K562 (cell line): ENCODE measurements around the gene TECPR2. TPM values are rescaled to one million over a fixed set of nuclear protein-coding genes. Genes with fewer than 3 reads are reported as not detected.

Experiments used
- ATAC-seq: fragments of 200-7000 bp; cut with Tn5 transposase; 3 replicates; pipeline ENCODE4 v1.9.1; 2020; ENCODE audit warnings: moderate library complexity
- BruUV-seq: library from RNA; stranded (reverse); fragments of 400-500 nt; replicated peaks from 2 replicates; lab custom pipeline; 2021; lab: Mats Ljungman, UMichigan
- CTCF ChIA-PET: fragments of 300-600 bp; formaldehyde crosslinking; extraction: SDS; loops from one replicate; lab custom pipeline; 2021; ENCODE audit warnings: low intra/inter-chr PET ratio; lab: Yijun Ruan, JAX
- POLR2A ChIA-PET: fragments of 300-600, 350-650 bp; sonication (Branson Sonifier 250); formaldehyde crosslinking; extraction: SDS; loops from one replicate; lab custom pipeline; 2021; ENCODE audit warnings: antibody characterized with exemption, inconsistent platforms; lab: Yijun Ruan, JAX
- DNase-seq, 4 experiments: peaks; one replicate each; pipeline versions ENCODE4 v3.0.0 to v3.0.0-alpha.2; 2011 to 2018; ENCODE audit warnings: low spot score in 3 of 4, mixed read lengths in 3 of 4; ENCODE audit errors: extremely low read depth in 1 of 4
- FAIRE-seq: peaks from 2 replicates; lab custom pipeline; 2011; peaks lifted over from hg19 to GRCh38; lab: Jason Lieb, UNC
- H2AFZ ChIP-seq: 2 replicates; pipeline ENCODE4 v1.6.0; 2011; ENCODE audit warnings: low read depth, low read length, control low read depth, inconsistent platforms
- H3K27ac ChIP-seq: fragments of 200-600 bp; 3 replicates; pipeline ENCODE4 v1.8.0; 2011; ENCODE audit warnings: low read depth, mild to moderate bottlenecking, control low read depth, inconsistent platforms, low read length, moderate library complexity, mixed read lengths; ENCODE audit errors: extremely low read depth
- H3K27me3 ChIP-seq, 2 experiments: fragments of 300-600 bp in 1 of 2; 2 replicates in 1 of 2; 3 replicates in 1 of 2; pipeline versions ENCODE4 v1.6.0 to v1.8.0; 2011; ENCODE audit warnings: inconsistent platforms in 2 of 2, low read length in 2 of 2, mild to moderate bottlenecking in 1 of 2, mixed read lengths in 1 of 2, moderate library complexity in 1 of 2; ENCODE audit not compliant: control insufficient read depth in 2 of 2, insufficient read depth in 2 of 2
- H3K36me3 ChIP-seq: fragments of 300-600 bp; 3 replicates; pipeline ENCODE4 v1.8.0; 2011; ENCODE audit warnings: mild to moderate bottlenecking, low read length, inconsistent platforms; ENCODE audit not compliant: control insufficient read depth, insufficient read depth
- H3K4me1 ChIP-seq, 2 experiments: fragments of 200-600 bp in 1 of 2; replicated peaks in 1 of 2; 2 replicates in 1 of 2; 3 replicates in 1 of 2; pipeline versions ENCODE4 v1.5.1 to v1.8.0; 2011; ENCODE audit warnings: inconsistent platforms in 2 of 2, low read length in 2 of 2, mild to moderate bottlenecking in 1 of 2, mixed read lengths in 1 of 2, moderate library complexity in 1 of 2; ENCODE audit not compliant: control insufficient read depth in 2 of 2, insufficient read depth in 2 of 2
- H3K4me2 ChIP-seq: 2 replicates; pipeline ENCODE4 v1.6.1; 2011; ENCODE audit warnings: low read length, control low read depth, inconsistent platforms, mixed read lengths; ENCODE audit not compliant: insufficient read depth
- H3K4me3 ChIP-seq: fragments of 200-600 bp; sonication (generic), shearing (Covaris generic); 2 replicates; pipeline ENCODE4 v1.5.1; 2016; ENCODE audit warnings: control low read depth, inconsistent platforms
- H3K79me2 ChIP-seq: fragments of 200-600 bp; 3 replicates; pipeline ENCODE4 v1.8.0; 2011; ENCODE audit warnings: low read length, inconsistent platforms; ENCODE audit not compliant: control insufficient read depth, insufficient read depth
- H3K9ac ChIP-seq, 2 experiments: 2 replicates each; pipeline versions ENCODE4 v1.6.0 to v1.6.1; 2011; ENCODE audit warnings: low read depth in 2 of 2, low read length in 2 of 2, control low read depth in 1 of 2, inconsistent platforms in 1 of 2, mild to moderate bottlenecking in 1 of 2, mixed read lengths in 1 of 2; ENCODE audit not compliant: insufficient read depth in 1 of 2
- H3K9me1 ChIP-seq: one replicate; pipeline ENCODE4 v1.6.0; 2011; ENCODE audit warnings: inconsistent platforms, mild to moderate bottlenecking, low read length, moderate library complexity; ENCODE audit not compliant: control insufficient read depth, insufficient read depth
- H3K9me3 ChIP-seq: replicated peaks from 2 replicates; pipeline ENCODE4 v1.5.1; 2011; ENCODE audit warnings: low read depth, low read length, inconsistent platforms; ENCODE audit not compliant: control insufficient read depth, insufficient read depth
- H4K20me1 ChIP-seq: replicated peaks from 2 replicates; pipeline ENCODE4 v1.6.1; 2011; ENCODE audit warnings: low read length, inconsistent platforms, mixed read lengths; ENCODE audit not compliant: control insufficient read depth, insufficient read depth
- HMBOX1 ChIP-seq: sonication (generic); IDR thresholded peaks from 2 replicates; pipeline ENCODE4 v1.6.1; 2016
- KDM1A ChIP-seq, 2 experiments: fragments of 450-650 bp; IDR thresholded peaks; 2 replicates each; pipeline ENCODE4 v1.6.1; 2016; ENCODE audit warnings: mild to moderate bottlenecking in 2 of 2
- NCOA2 ChIP-seq, 2 experiments: fragments of 450-650 bp; IDR thresholded peaks; 2 replicates each; pipeline ENCODE4 v1.6.1; 2018; ENCODE audit warnings: mild to moderate bottlenecking in 2 of 2, moderate library complexity in 1 of 2; ENCODE audit not compliant: partially characterized antibody in 2 of 2
- PKNOX1 ChIP-seq: fragments of 450-650 bp; IDR thresholded peaks from 2 replicates; pipeline ENCODE4 v1.6.1; 2016
- POLR2G ChIP-seq: fragments of 200-400 bp; formaldehyde crosslinking; IDR thresholded peaks from 2 replicates; pipeline ENCODE4 v1.6.1; 2017; ENCODE audit warnings: low read depth, mild to moderate bottlenecking, antibody characterized with exemption, low read length, moderate library complexity
- RB1 ChIP-seq: fragments of 450-650 bp; IDR thresholded peaks from 2 replicates; pipeline ENCODE4 v1.6.1; 2017; ENCODE audit warnings: low read depth, mild to moderate bottlenecking
- SMARCA5 ChIP-seq: fragments of 450-650 bp; IDR thresholded peaks from 2 replicates; pipeline ENCODE4 v1.6.1; 2016
- WGBS: fragments of 100-300 bp; shearing (Covaris generic); methylation state at CpG from one replicate; pipeline ENCODE4 v1.1.6; 2016; ENCODE audit warnings: low coverage, mixed read lengths; ENCODE audit not compliant: insufficient coverage; ENCODE audit errors: missing lambda C conversion rate; 5-methylcytosine and 5-hydroxymethylcytosine counted together
- in situ Hi-C: fragments of 300-500 bp; cut with MboI; formaldehyde crosslinking; loops from 4 replicates; pipeline ENCODE4 v1.15.0; 2018; ENCODE audit warnings: inconsistent platforms, mixed read lengths
- intact Hi-C: fragments of 100-400 bp; cut with micrococcal nuclease; formaldehyde crosslinking; loops from 2 replicates; pipeline ENCODE4 v1.14.2; 2022
- polyA plus RNA-seq, 8 experiments: library from polyadenylated mRNA; depleted of rRNA in 4 of 8; stranded (reverse) in 5 of 8; unstranded in 3 of 8; fragments of >200 nt; fragmentation: Nextera tagmentation in 2 of 8; fragmentation: Illumina TruSeq in 1 of 8; extraction: Ambion mirVana in 2 of 8; extraction: Trizol in 1 of 8; gene quantifications; 2 replicates each; pipeline versions ENCODE4 v1.2.1 to v1.2.3, GENCODE V29; 2011 to 2014; ENCODE audit warnings: inconsistent platforms in 1 of 8, missing spikeins in 1 of 8
- total RNA-seq, 7 experiments: library from RNA; depleted of rRNA in 6 of 7; stranded (reverse); fragments of >200 nt in 6 of 7; fragmentation: Illumina TruSeq in 2 of 7; extraction: Trizol in 2 of 7; gene quantifications; 2 replicates each; pipeline versions ENCODE4 v1.2.1 to v1.2.3, GENCODE V29; 2011 to 2021; ENCODE audit warnings: low replicate concordance in 1 of 7

The TECPR2 gene
- total and polyA plus RNA-seq, 9 of the 15 experiments (the other 6 are each of a cell fraction or from before 2014, with no cell fraction given), result 0.04 to 3.0 (median 0.83) TPM

- POLR2A ChIA-PET, result no interaction called here
- Histone ChIP-seq H3K4me2 (no peak overlapping the region), H3K9me1 (no peaks in the 10 kb centered on the region), H3K79me2 (no peaks in the 10 kb centered on the region), H3K27ac (no peak overlapping the region), H3K27me3 (no peaks in the 10 kb centered on the region), H3K9me3 (no peaks in the 10 kb centered on the region), H3K4me3 (no peak overlapping the region), H4K20me1 (no peaks in the 10 kb centered on the region), H3K9ac (no peak overlapping the region), H2AFZ (no peak overlapping the region), H3K4me1 (no peaks in the 10 kb centered on the region; a peak in 1 of 5 replicates), H3K36me3 (peaks cover 21% of the 10 kb centered on the region; the same call in 1 of the 3 replicates)
- in situ Hi-C loops, result no loop called here
- no peak for ATAC-seq
- WGBS, result 85% methylated on average over 9 of the region's 9 CpGs
- CTCF ChIA-PET, result no interaction called here
- no TSS peak for BruUV-seq
- intact Hi-C loops, result no loop called here
- no peak for DNase-seq
- TF ChIP-seq NCOA2 (IDR thresholded peaks at IDR 0.05; ENCODE audit: partially characterized antibody in 2 of 2) (no peak), RB1 (no peak), POLR2G (no peak), KDM1A (IDR thresholded peaks at IDR 0.05) (no peak), HMBOX1 (no peak), PKNOX1 (no peak), SMARCA5 (no peak)
- FAIRE-seq, result no peak
Measured at GRCh38 chr14:102338724-102339123, 24.0 kb upstream of the TECPR2 start.
